ENCODE data around the gene KIRREL3. TPM values are rescaled to one million over a fixed set of nuclear protein-coding genes. Genes with fewer than 3 reads are reported as not detected.

KIRREL3 gene
- total and polyA plus RNA-seq, 2 of the 8 experiments (the other 6 are each of a cell fraction or from before 2014, with no cell fraction given), result 0.29 to 0.32 TPM

DNA sequence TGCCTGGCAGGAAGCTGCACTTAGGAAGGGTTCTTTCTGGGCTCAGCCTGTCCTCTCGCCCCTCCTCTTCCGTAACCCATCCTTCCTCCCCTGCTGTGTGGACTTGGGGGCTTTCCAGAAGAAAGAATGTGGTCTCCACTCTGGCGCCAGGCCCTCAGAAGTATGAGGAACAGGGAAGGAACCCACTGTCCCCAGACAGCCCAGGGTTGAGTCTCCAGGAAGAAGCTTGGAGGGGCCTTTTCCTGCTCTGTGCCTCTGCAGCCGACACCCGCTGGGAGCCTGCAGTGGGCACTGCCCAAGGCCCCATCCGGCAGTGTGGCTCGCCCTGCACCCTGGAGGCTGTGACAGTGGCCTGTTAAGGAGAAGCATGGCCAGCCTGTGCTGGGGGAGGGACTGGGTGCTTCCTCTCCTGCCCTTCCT lies 532.5 kb downstream of the KIRREL3 start:
- H3K56ac ChIP-seq (replicated peaks; ENCODE audit: insufficient read length, low read depth, low read length), result no peak overlapping the region
- WGBS, 2 experiments (ENCODE audit: extremely low coverage in 1 of 2, insufficient coverage in 1 of 2, insufficient read length in 1 of 2, insufficient replicate concordance in 2 of 2, low coverage in 1 of 2, low lambda C conversion rate in 2 of 2, missing lambda C conversion rate in 1 of 2), result 75% methylated on average over 7 of the region's 7 CpGs; no CpG with 5 or more reads in 1 of the 2 experiments
- peaks cover 0 to 4% (median under 1%) of the 10 kb centered on the region in 4 experiments; a peak in 4 of 7 replicates for H3K4me1 ChIP-seq (replicated peaks in 1 of 4; ENCODE audit: control insufficient read depth in 3 of 4, insufficient read depth in 4 of 4, low read length in 3 of 4)
- no peak overlapping the region for H3K14ac ChIP-seq (ENCODE audit: insufficient read length)
- H3K4me2 ChIP-seq (ENCODE audit: insufficient read depth in 1 of 2, low read depth in 2 of 2, low read length in 2 of 2), result no peak overlapping the region
- H3K4me3 ChIP-seq (ENCODE audit: extremely low read depth in 1 of 4, insufficient read depth in 2 of 4, low read depth in 3 of 4, low read length in 4 of 4), result no peak overlapping the region
- DNase-seq (ENCODE audit: low read depth in 1 of 2, low spot score in 2 of 2), result no peak
- H2BK120ac ChIP-seq (replicated peaks; ENCODE audit: low read depth, low read length), result no peak overlapping the region
- H3K18ac ChIP-seq (ENCODE audit: extremely low read depth, low read length), result no peak overlapping the region
- H3K23me2 ChIP-seq (ENCODE audit: low read depth, low read length), result no peaks in the 10 kb centered on the region
- H4K8ac ChIP-seq (ENCODE audit: extremely low read depth, insufficient read depth, low read length), result no peak overlapping the region
- no peaks in the 10 kb centered on the region for H3K79me2 ChIP-seq (ENCODE audit: control insufficient read depth in 1 of 2, insufficient read depth in 2 of 2, low read length in 2 of 2)
- H2AFZ ChIP-seq (ENCODE audit: low read length), result no peak overlapping the region
- H3K9me3 ChIP-seq (ENCODE audit: insufficient read depth in 2 of 2, low read depth in 1 of 2, low read length in 1 of 2), result no peaks in the 10 kb centered on the region
- FAIRE-seq, result no peak
- CTCF ChIA-PET (ENCODE audit: partially characterized antibody), result interaction anchor here (1.0 to 7.4 kb wide), 5 partner anchors 10 to 139 kb away, joined by 3 to 57 read pairs (median 5); no protein-coding TSS in a partner anchor
- no peak overlapping the region for H4K5ac ChIP-seq (ENCODE audit: insufficient read length, low read depth, low read length)
- H3K23ac ChIP-seq (ENCODE audit: insufficient read length), result no peak overlapping the region
- H2AK5ac ChIP-seq (ENCODE audit: low read depth, low read length), result no peak overlapping the region
- no peak overlapping the region for H3K9ac ChIP-seq (replicated peaks in 1 of 4; ENCODE audit: extremely low read depth in 1 of 4, low read depth in 3 of 4, low read length in 3 of 4)
- no peak overlapping the region for H3K27ac ChIP-seq (ENCODE audit: low read depth, low read length)
- H2BK5ac ChIP-seq (ENCODE audit: low read depth, low read length), result no peak overlapping the region
- no peak overlapping the region for H2BK15ac ChIP-seq (ENCODE audit: low read length)
- POLR2A ChIA-PET (ENCODE audit: partially characterized antibody), result no interaction called here
- H3K4ac ChIP-seq (replicated peaks; ENCODE audit: insufficient read length, low read depth, low read length), result no peak overlapping the region
- no peak overlapping the region for H4K91ac ChIP-seq (replicated peaks; ENCODE audit: insufficient read length, low read length)
- peaks cover 0 to under 1% of the 10 kb centered on the region in 2 experiments for H4K20me1 ChIP-seq (replicated peaks in 1 of 2; ENCODE audit: control insufficient read depth in 1 of 2, insufficient read depth in 2 of 2, low read length in 2 of 2)
- H3K27me3 ChIP-seq (replicated peaks in 1 of 4; ENCODE audit: control insufficient read depth in 3 of 4, extremely low read depth in 1 of 4, insufficient read depth in 3 of 4, low read length in 3 of 4), result no peaks in the 10 kb centered on the region
- H2BK12ac ChIP-seq (ENCODE audit: low read depth, low read length), result no peak overlapping the region
- no peaks in the 10 kb centered on the region for H3K79me1 ChIP-seq (ENCODE audit: low read depth, low read length)
- H2BK20ac ChIP-seq (ENCODE audit: low read length), result no peak overlapping the region
- no peaks in the 10 kb centered on the region for H3K36me3 ChIP-seq (ENCODE audit: control insufficient read depth in 2 of 4, insufficient read depth in 4 of 4, low read length in 3 of 4)
- TF ChIP-seq HDAC2 (IDR thresholded peaks at IDR 0.05; ENCODE audit: borderline replicate concordance in 1 of 2, low read depth in 2 of 2, low read length in 2 of 2), result no peak
- no peak for TF ChIP-seq JUN (IDR thresholded peaks at IDR 0.05; ENCODE audit: low read depth, low read length)
- TF ChIP-seq KDM1A (IDR thresholded peaks at IDR 0.05; ENCODE audit: borderline replicate concordance, low read length), result no peak
- TF ChIP-seq, protein P1, sequence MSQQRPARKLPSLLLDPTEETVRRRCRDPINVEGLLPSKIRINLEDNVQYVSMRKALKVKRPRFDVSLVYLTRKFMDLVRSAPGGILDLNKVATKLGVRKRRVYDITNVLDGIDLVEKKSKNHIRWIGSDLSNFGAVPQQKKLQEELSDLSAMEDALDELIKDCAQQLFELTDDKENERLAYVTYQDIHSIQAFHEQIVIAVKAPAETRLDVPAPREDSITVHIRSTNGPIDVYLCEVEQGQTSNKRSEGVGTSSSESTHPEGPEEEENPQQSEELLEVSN (IDR thresholded peaks at IDR 0.05), result no peak
- TF ChIP-seq CTBP2 (IDR thresholded peaks at IDR 0.05; ENCODE audit: borderline replicate concordance, insufficient read depth, insufficient read length, low read length), result no peak
- TF ChIP-seq CBX5 (IDR thresholded peaks at IDR 0.05; ENCODE audit: low read depth, low read length), result no peak
- no peak for TF ChIP-seq SUZ12 (IDR thresholded peaks at IDR 0.05; ENCODE audit: low read length)
- TF ChIP-seq CEBPB (IDR thresholded peaks at IDR 0.05; ENCODE audit: low read depth, low read length), result no peak

All from H1 (cell line).